Hematopoietic multipotent progenitor cell treated with erythropoietin and hydrocortisone succinate and interleukin-3 and kit ligand, for 4 days (in vitro differentiated cells): Measurements from ENCODE around the gene CAMK2D.
"Not testable (repeated sequence)": the region's sequence is repeated elsewhere in the genome, so short reads cannot be mapped to it uniquely, and the experiment has no call there.

Experiments used
- DNase-seq: peaks from one replicate; pipeline ENCODE4 v3.0.0-alpha.2; 2015

CAMK2D gene

DNA sequence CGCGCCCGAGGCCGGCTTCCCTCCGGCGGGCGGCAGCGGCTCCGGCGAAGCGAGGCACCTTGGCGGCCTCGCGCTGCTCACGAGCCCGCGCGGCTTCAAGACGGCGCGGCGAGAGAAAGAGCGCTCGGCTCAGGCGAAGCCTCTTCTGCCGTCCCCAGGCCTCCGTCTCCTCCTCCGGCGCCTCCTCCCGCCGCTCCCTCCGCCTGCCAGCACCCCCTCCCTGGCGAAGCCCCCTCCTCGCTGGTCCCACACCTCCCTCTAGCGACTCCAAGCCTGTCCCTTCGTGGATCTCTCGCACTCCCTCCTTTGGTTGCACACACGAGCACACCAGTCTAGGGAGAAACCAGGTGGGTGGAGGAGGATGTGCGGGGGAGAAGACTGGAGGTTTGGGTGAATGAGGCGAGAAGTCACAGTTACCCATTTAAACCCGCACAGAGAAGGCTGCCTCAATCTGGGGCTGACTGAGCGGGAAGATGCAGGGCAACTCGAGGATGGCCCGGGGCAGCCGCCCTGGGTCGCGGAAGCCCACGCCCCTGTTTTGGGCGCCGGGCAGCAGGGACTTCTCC is at the start of gene CAMK2D:
Gene CAMK2D (minus strand): TSS at position 119 of the 566 bp plus-strand sequence. CDS start 670 bp downstream, outside the sequence.
- DNase-seq = peak; percentile 71

GRCh38 chr4:113810906-113811305 is 49.4 kb upstream of the CAMK2D start:
- DNase-seq = no peak

GRCh38 chr4:113809311-113809710 is 47.8 kb upstream of the CAMK2D start:
- DNase-seq = no peak

DNA sequence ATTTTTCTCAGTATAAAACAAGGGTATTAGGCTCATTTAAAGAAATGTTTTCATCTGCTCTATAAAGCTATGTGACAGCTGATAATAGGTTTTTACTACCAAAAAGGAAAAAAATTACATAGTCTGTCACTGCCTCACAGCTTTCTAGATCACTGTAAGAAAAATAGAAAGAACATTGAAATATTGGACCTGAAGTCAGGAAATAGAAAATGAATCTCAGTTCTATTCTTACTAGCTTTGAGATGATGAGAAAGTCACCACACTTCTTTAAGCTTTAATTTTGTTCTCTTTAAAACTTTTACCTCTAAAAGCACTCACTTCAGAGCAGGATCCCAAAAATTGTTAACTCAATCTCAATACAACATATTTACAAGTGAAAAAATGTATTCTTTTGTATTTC is 45.3 kb upstream of the CAMK2D start:
- DNase-seq = no peak

DNA sequence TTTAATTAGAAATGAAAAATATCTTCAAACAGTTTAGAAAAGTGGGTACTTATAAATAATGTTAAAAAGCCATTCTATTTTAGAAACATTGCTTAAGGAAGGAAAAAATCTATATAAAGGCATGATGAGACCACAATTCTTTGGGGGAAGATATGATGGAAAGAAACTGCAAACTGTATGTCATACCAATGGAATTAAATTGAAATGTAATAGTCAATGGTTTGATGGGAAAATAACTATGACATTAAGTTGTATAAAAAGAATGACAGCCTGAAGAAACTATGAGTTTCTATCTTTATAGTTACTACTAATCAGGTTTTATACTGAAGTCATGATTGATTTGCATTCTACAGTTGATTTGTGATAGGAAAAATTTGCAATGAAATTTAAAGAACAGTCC is 40.3 kb upstream of the CAMK2D start:
- DNase-seq = no peak

DNA sequence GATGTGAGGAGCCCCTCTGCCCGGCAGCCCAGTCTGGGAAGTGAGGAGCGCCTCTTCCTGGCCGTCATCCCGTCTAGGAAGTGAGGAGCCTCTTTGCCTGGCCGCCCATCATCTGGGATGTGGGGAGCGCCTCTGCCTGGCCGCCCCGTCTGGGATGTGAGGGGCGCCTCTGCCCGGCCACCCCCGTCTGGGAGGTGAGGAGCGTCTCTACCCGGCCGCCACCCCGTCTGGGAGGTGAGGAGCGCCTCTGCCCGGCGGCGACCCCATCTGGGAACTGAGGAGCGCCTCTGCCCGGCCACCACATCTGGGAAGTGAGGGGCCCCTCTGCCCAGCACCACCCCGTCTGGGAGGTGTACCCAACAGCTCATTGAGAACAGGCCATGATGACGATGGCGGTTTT is 34.8 kb upstream of the CAMK2D start:
- not testable (repeated sequence) for DNase-seq

DNA sequence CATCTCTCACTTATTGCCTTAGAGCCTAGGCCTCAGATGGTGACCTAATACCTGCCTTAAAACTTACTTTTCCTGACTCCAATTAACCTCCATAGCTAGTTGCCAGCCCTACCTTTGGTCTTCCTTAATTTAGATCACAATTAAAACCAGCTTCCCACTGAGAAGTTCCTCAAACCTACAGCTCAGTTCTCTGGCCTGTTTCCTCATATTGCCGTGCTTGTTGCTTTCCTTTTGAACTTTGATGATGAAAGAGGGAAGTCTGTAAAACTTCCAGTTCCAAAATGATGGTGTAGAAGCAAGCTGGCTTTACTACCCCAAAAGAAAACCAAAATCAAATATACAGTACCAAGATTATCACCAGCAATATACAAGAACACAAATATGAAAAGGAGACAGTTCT is 28.9 kb upstream of the CAMK2D start:
- DNase-seq = peak; percentile 10

DNA sequence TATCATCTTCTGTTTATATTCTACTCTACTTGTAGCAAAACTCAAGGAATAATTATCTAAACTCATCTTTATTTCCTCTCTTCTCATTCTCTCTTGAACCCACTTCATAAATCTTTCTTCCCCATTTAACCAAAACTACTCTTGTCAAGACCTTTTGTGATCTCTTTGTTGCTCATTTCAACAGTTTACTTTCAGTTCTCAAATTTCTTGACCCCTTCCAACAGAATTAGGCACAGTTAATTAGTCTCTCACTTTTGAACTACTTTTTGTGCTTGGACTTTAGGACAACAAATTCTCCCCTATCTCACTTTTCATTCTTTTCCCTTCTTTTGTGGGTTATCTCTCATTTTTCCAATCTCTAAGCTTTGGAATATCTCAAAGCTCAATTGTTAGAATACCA is 27.4 kb upstream of the CAMK2D start:
- no peak for DNase-seq

GRCh38 chr4:113785781-113786180 is 24.2 kb upstream of the CAMK2D start:
- DNase-seq = no peak

- DNase-seq = peak; percentile 17
Observed at GRCh38 chr4:113784497-113785250, 23.1 kb upstream of the CAMK2D start.

GRCh38 chr4:113783701-113784100 is 22.2 kb upstream of the CAMK2D start:
- no peak for DNase-seq

GRCh38 chr4:113783289-113783688 is 21.8 kb upstream of the CAMK2D start:
- no peak for DNase-seq

DNA sequence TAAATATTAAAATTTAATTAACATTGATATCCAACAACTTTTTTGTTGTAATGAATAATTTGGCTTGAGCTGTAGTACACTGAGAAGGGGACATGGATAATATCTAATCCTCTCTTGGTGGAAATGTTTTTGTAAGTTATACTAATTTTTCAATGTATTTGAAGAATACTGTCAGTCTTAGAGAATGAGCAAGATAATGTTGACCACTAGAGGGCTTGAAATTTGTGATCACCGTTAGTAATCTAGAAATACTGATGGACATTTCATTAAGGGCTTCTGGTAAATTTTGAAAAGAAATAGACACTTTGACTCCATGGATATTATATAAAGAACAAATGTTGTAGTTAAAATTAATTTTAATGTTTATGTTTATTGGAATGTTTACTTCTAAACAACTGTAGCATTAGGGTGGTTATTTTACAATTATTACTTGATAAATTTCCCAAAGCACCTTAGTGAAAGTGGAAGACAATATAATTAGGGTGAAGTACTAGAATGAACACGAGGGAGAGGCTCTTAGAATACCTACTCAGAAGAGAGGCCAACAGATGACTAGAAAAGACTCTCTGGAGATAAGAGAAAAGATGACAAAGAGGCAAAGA is 20.0 kb upstream of the CAMK2D start:
- DNase-seq = peak; percentile 66

DNA sequence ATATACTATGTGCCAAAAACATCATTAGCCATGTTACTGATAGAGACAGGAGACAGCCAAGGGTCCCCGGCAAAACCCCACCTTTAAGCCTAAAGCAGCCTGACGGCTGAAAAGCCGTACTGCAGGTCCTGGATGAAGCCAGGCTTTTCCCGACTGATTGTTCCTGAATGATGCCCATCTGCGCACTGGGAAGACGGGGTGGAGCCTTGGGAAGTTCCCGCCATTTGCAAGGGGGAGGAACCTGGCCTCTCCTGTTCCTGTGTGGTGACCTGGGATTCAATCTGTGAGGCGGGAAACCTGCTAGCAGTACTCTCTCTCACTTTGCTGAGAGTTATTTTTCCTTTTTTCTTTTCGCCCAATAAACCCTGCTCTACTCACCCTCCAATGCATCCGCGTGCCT is 15.1 kb upstream of the CAMK2D start:
- DNase-seq = no peak

- DNase-seq = no peak
Observed at GRCh38 chr4:113776016-113776415, 14.5 kb upstream of the CAMK2D start.

GRCh38 chr4:113773756-113774155 is 12.2 kb upstream of the CAMK2D start:
- no peak for DNase-seq

GRCh38 chr4:113773014-113773413 is 11.5 kb upstream of the CAMK2D start:
- DNase-seq = peak; percentile 39

DNA sequence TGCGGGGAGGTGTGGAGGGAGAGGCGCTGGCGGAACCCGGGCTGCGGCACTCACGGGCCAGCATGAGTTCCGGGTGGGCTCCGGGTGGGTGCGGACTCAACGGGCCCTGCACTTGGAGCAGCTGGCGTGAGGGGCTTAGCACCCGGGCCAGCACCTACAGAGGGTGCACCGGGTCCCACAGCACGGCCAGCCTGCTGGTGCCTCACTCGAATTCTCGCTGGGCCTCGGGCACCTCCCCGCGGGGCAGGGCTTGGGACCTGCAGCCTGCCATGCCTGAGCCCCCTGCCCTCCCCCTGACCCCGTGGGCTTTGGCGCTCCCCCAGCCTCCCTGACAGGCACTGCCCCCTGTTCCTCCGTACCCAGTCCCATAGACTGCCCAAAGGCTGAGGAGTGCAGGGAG is 10.8 kb upstream of the CAMK2D start:
- no peak for DNase-seq

- DNase-seq = no peak
Observed at GRCh38 chr4:113769744-113770143, 8.2 kb upstream of the CAMK2D start.

DNA sequence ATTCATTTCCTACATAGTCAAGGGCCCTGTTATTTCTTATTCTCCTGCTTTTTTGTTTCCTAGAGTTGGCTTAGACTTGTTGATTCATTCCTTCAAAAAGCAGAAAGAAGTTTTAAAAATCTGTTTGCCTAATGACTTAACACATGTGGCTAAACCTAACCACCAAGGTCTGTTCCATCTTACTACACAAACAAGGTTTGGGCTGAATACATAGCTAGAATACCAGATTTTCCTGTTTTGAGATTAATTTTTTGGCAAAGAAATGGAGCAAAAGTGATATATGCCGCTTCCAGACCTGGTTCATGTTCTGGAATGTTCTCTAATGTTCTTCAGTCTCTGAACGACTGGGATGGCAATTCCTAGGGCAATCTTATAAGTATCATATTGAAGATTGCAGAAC is 7.4 kb upstream of the CAMK2D start:
- no peak for DNase-seq

DNA sequence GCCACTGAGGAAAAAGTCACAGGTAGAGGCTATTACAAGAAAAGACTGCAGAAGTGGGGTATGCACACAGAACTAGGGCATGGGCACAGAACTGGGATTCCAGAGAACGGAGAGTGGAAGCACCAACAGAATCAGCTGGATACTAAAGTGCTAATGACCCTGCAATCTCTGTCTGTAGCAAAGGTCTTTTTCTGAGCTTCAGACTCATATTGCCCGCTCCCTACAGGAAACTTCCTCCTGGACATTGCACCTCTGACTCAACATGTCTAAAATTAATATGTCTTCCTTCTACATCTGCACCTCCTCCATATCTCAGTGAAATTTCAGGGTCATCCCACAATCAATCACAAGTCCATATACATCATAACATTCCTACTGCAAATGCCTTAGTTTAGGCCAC is 5.3 kb upstream of the CAMK2D start:
- DNase-seq = no peak

DNA sequence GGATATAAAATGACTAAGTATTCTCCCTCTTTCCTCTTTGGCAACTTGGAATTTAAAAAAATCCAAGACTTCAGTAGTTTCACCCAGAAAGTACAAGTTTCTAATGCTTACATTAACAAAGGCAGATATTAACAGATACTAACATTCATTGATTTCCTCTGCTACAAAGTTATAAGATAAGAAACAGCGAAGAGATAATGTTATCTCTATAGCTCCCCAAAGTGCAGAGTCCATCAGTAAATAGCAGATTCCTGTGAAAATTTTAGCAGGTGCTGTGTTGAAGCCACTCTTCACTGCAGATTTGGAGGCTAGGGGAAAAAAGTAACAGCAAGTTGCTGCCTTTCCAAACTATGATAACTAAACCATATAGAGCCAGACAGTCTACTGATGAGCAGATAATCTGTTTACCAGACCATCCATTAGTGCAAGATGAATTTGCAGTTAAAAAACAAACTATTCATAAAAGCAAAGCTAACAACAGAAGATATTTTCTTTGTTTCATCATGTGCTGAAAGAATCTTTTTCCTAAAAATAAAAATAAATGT is 3.3 kb upstream of the CAMK2D start:
- DNase-seq = no peak

GRCh38 chr4:113763923-113764322 is 2.4 kb upstream of the CAMK2D start:
- DNase-seq = not testable (repeated sequence)

DNA sequence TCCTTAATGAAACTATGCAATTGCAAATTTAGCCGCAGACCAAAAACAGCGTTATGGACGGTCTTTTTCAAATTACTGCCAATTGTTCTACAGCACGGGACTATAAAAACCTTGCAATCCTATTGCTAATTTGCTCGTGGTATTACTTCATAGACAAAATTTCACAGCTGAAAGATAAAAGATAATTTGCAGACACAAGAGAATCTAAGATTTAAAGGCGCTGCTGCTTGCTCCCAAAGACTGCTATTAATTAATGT is 1.4 kb upstream of the CAMK2D start:
- DNase-seq = no peak
